ENCODE data around the gene IL10RB. TPM values are rescaled to one million over a fixed set of nuclear protein-coding genes. Genes with fewer than 3 reads are reported as not detected.

IL10RB gene
- total RNA-seq, 3 donors from 2014 or later, result 31.0 to 39.5 (median 31.8) TPM

DNA sequence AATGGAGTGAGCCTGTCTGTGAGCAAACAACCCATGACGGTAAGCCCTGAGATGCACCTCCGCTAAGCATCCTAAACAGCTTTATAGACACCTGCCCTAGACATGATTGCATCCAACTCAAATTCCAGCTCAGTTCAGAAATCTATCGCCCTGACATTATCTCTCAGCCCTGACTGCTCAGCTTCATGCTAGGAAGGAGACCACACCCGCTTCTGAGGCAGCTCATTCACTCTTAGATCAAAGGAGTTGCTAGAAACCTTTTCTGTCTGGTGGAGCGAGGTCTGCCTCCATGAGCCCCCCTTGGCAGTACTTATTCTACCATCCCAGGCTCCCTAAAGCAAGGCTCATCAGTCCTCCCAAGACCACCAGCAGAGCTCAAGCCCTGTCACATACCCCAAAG, 17.0 kb downstream of the IL10RB start:
- Histone ChIP-seq H3K4me3 (no peak overlapping the region), H3K36me3 (peaks cover 8% of the 10 kb centered on the region), H3K9me3 (no peaks in the 10 kb centered on the region), H3K27me3 (no peaks in the 10 kb centered on the region), H3K4me1 (peaks cover 0 to 3% of the 10 kb centered on the region in 2 donors), H3K27ac (no peak overlapping the region)
- intact Hi-C loops (cut with DNase I; ENCODE audit: low total_unique reads), result no loop called here
- TF ChIP-seq CTCF (IDR thresholded peaks at IDR 0.05) (no peak), POLR2AphosphoS5 (IDR thresholded peaks at IDR 0.05) (no peak), POLR2A (IDR thresholded peaks at IDR 0.05) (no peak)
- no peak for DNase-seq (ENCODE audit: low spot score in 2 of 2)

DNA sequence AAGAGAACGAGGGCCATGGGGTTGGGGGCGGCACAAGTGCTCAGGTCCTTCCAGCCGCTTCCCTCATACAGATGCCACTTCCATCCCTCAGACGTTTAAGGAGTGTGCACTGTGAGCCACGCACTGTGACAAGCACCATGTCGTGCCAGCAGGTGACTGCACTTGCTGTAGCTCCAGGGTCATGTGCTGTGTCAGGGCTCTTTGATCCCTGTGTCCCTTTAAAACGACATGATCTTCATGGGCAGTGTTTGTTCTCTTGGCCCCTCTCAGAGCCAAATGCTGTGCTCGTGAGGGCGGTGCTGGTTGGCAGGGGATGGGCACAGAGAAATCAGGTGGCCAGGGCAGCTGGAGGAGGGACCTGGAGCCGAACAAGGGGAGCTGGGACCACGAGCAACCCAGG, 19.9 kb downstream of the IL10RB start:
- Histone ChIP-seq H3K4me3 (no peak overlapping the region), H3K27me3 (no peaks in the 10 kb centered on the region), H3K36me3 (no peaks in the 10 kb centered on the region), H3K4me1 (peaks cover 3 to 7% of the 10 kb centered on the region in 2 donors), H3K9me3 (no peaks in the 10 kb centered on the region), H3K27ac (peak overlapping the region; percentile 80 to 82)
- intact Hi-C loops (cut with DNase I; ENCODE audit: low total_unique reads), result no loop called here
- TF ChIP-seq POLR2AphosphoS5 (IDR thresholded peaks at IDR 0.05) (no peak), CTCF (IDR thresholded peaks at IDR 0.05) (no peak), POLR2A (IDR thresholded peaks at IDR 0.05) (no peak)
- DNase-seq (ENCODE audit: low spot score in 2 of 2), result no peak

DNA sequence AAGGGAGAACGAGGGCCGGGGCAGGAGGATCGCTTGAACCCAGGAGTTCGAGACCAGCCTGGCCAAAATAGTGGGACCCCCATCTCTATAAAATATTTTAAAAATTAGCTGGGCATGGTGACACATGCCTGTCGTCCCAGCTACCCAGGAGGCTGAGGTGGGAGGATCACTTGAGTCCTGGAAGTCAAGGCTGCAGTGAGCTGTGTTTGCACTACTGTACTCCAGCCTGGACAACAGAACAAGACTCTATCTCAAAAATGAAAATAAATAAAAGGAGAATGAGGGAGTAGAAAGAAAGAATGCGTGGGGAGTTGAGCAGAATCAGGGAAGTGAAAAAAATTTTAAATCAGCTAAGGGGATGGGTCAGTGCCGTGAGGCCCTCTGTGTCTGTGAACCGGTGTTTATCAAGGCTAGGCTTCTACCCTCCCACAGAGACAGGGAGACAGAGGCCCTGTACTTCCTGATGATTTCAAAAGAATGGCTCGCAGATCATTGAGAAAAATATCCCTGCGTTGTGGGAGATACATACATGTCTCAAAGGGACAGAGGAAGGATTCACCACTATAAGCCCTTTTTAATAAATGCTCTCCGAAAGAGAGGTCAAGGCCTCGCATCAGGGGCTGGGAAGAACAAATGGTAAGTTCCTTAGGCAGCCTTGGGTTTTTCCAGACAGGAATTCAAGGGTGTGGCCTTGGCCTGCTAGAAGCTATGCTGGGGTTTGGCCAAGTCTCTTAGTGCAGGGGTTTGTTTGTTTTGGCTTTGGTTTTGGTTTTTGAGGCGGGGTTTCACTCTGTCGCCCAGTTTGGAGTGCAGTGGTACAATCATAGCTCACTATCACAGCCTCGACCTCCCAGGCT, 20.7 kb downstream of the IL10RB start:
- TF ChIP-seq POLR2A (IDR thresholded peaks at IDR 0.05) (no peak), POLR2AphosphoS5 (IDR thresholded peaks at IDR 0.05) (no peak), CTCF (IDR thresholded peaks at IDR 0.05) (no peak)
- intact Hi-C loops (cut with DNase I; ENCODE audit: low total_unique reads), result no loop called here
- Histone ChIP-seq H3K9me3 (no peaks in the 10 kb centered on the region), H3K4me1 (peaks cover 3 to 7% of the 10 kb centered on the region in 2 donors), H3K36me3 (no peaks in the 10 kb centered on the region), H3K4me3 (peak overlapping the region in 1 of 3 donors; percentile 5), H3K27ac (peak overlapping the region; percentile 80 to 82), H3K27me3 (no peaks in the 10 kb centered on the region)
- no peak for DNase-seq (ENCODE audit: low spot score in 2 of 2)

- H3K9me3 ChIP-seq, result no peaks in the 10 kb centered on the region
- no peak for DNase-seq (ENCODE audit: low spot score in 2 of 2)
- H3K36me3 ChIP-seq, result no peaks in the 10 kb centered on the region
- no peak for TF ChIP-seq POLR2A (IDR thresholded peaks at IDR 0.05)
- no peaks in the 10 kb centered on the region for H3K27me3 ChIP-seq
- H3K4me1 ChIP-seq, result peaks cover 3 to 7% of the 10 kb centered on the region in 2 donors
- peak overlapping the region; percentile 52 to 82 for H3K27ac ChIP-seq
- no peak overlapping the region for H3K4me3 ChIP-seq
- intact Hi-C loops (cut with DNase I; ENCODE audit: low total_unique reads), result no loop called here
These were observed 23.1 kb downstream of the IL10RB start for GRCh38 chr21:33289199-33289819.

- H3K36me3 ChIP-seq, result no peaks in the 10 kb centered on the region
- intact Hi-C loops (cut with DNase I; ENCODE audit: low total_unique reads), result no loop called here
- H3K4me1 ChIP-seq, result peaks cover 3 to 7% of the 10 kb centered on the region in 2 donors
- no peak overlapping the region for H3K4me3 ChIP-seq
- no peaks in the 10 kb centered on the region for H3K9me3 ChIP-seq
- no peaks in the 10 kb centered on the region for H3K27me3 ChIP-seq
- TF ChIP-seq POLR2A (IDR thresholded peaks at IDR 0.05) (no peak), POLR2AphosphoS5 (IDR thresholded peaks at IDR 0.05) (no peak), CTCF (IDR thresholded peaks at IDR 0.05) (no peak)
- DNase-seq (ENCODE audit: low spot score in 2 of 2), result no peak
- H3K27ac ChIP-seq, result no peak overlapping the region
These were observed 24.3 kb downstream of the IL10RB start for GRCh38 chr21:33290441-33290840.

All from breast epithelium (tissue), 4 donors.